Gastrocnemius medialis (tissue), 4 donors: ENCODE results near the gene FCN2.

Experiments used
- CTCF ChIP-seq, 5 experiments: fragments of 450-650 bp in 3 of 5; fragments of 200-600 bp in 2 of 5; sonication (generic) in 2 of 5; IDR thresholded peaks in 4 of 5; conservative IDR thresholded peaks in 1 of 5; 1 replicate in 4 of 5; 2 replicates in 1 of 5; pipeline ENCODE4 v1.5.1; 2016 to 2019; ENCODE audit warnings: antibody characterized with exemption in 5 of 5, mild to moderate bottlenecking in 3 of 5, moderate library complexity in 3 of 5
- POLR2A ChIP-seq, 2 donors: fragments of 450-650 bp; IDR thresholded peaks; one replicate each; pipeline ENCODE4 v1.6.1; 2017; ENCODE audit warnings: antibody characterized with exemption in 2 of 2, mild to moderate bottlenecking in 2 of 2, moderate library complexity in 2 of 2

GRCh38 chr9:134833294-134833880 lies 47.2 kb upstream of the FCN2 start:
- TF ChIP-seq POLR2A (IDR thresholded peaks at IDR 0.05) = no peak
- no peak for TF ChIP-seq CTCF (IDR thresholded peaks at IDR 0.05 in 4 of 5, conservative IDR thresholded peaks at IDR 0.05 in 1 of 5)
